Activated CD8-positive, alpha-beta memory T cell treated with anti-CD3 and anti-CD28 coated beads, Interleukin-2, amount 10 ng/mL, durations not matched to agents 7 days and 5 days (primary cell): ENCODE results near the gene ZBTB20. TPM values are rescaled to one million over a fixed set of nuclear protein-coding genes. Genes with fewer than 3 reads are reported as not detected.

Source experiments
- ATAC-seq: fragments of 150-1000 bp; cut with Tn5 transposase; one replicate; pipeline ENCODE4 v1.10.0; 2021; ENCODE audit warnings: moderate library complexity
- CTCF ChIA-PET: fragments of 350-600 bp; sonication (Branson Sonifier 250); formaldehyde crosslinking; loops from one replicate; lab custom pipeline; 2021; ENCODE audit warnings: antibody characterized with exemption; lab: Charles Lee
- DNase-seq: peaks from one replicate; pipeline ENCODE4 v3.0.0-alpha.2; 2020
- H3K27ac Mint-ChIP-seq: one replicate; pipeline ENCODE4 v1.8.0; 2021; ENCODE audit warnings: mild to moderate bottlenecking, mixed read lengths
- H3K27me3 Mint-ChIP-seq: one replicate; pipeline ENCODE4 v1.8.0; 2021; ENCODE audit warnings: mixed read lengths
- H3K36me3 Mint-ChIP-seq: one replicate; pipeline ENCODE4 v1.8.0; 2021; ENCODE audit warnings: mild to moderate bottlenecking, mixed read lengths
- H3K4me1 Mint-ChIP-seq: one replicate; pipeline ENCODE4 v1.8.0; 2021; ENCODE audit warnings: mixed read lengths
- H3K4me3 Mint-ChIP-seq: one replicate; pipeline ENCODE4 v1.8.0; 2021; ENCODE audit warnings: mild to moderate bottlenecking, moderate library complexity, mixed read lengths
- H3K9me3 Mint-ChIP-seq: one replicate; pipeline ENCODE4 v1.8.0; 2022; ENCODE audit warnings: low read depth, mixed read lengths
- total RNA-seq, 2 experiments: library from RNA; stranded (reverse); gene quantifications; one replicate each; pipeline ENCODE4 v1.2.3, GENCODE V29; 2021

Gene ZBTB20
- total RNA-seq, 2 experiments from 2014 or later: 5.6 to 10.2 TPM

DNA sequence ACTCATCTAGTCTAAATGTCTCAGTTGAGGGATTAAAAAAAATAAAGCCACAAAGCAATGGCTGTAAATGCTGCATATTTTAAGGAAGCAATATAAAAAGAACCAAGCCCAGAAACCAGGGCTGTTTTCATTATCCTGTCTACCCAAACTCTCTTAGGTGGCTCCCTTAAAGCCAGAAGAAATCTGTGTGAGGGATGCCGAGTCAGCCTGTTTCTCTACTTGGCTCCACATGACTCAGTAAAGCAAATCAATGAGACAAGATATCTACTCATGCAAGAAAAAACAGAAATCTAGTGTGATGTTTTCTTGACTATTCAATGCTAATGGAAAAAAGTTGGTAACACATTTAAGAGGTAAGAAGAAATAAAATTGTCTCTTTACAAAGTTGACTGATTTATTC is 296.2 kb downstream of the ZBTB20 start:
- DNase-seq (no peak), ATAC-seq (no peak)
- Mint-ChIP-seq H3K36me3 (no peaks in the 10 kb centered on the region), H3K27me3 (no peaks in the 10 kb centered on the region), H3K27ac (no peak overlapping the region), H3K4me3 (no peak overlapping the region), H3K9me3 (no peaks in the 10 kb centered on the region), H3K4me1 (peaks cover 4% of the 10 kb centered on the region)
- CTCF ChIA-PET: no interaction called here

DNA sequence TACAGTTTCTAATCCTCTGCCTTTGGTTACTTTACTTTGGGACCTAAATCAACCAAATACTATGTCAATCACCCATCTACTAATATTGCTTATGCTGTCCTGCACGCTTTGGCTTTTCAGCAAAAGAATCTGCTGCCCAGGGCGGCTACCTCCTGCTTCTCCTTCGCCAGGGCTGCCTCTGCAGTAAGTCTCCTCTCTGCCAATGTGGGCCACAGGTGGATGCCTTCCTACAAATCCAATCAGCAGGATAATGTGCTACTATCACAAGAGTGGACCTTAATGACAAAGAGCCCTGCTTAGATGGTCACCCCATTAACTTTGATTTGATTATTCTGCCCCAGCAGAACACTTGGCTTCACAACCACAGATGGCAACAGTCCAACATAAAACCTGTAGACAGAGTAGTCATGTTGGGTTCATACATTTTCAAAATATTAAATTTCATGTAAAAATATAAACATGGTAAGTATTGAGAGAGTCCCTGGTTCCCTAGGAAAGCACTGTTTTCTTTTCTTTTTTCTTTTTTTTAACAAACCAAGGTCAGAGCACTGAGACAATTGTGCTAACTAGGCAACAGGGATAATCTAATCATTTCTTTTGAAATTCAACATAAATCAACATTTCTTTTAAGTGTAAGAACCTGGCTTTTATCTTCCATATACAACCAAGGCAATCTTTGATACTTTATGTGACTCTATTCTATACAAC is 298.3 kb downstream of the ZBTB20 start:
- Mint-ChIP-seq H3K36me3 (no peaks in the 10 kb centered on the region), H3K27ac (no peak overlapping the region), H3K4me1 (no peaks in the 10 kb centered on the region), H3K9me3 (no peaks in the 10 kb centered on the region), H3K4me3 (no peak overlapping the region), H3K27me3 (no peaks in the 10 kb centered on the region)
- DNase-seq: no peak
- no peak for ATAC-seq
- CTCF ChIA-PET: no interaction called here

GRCh38 chr3:114848082-114848481 is 299.0 kb downstream of the ZBTB20 start:
- no peak for ATAC-seq
- DNase-seq: no peak
- H3K9me3 Mint-ChIP-seq: no peaks in the 10 kb centered on the region
- no peaks in the 10 kb centered on the region for H3K4me1 Mint-ChIP-seq
- H3K36me3 Mint-ChIP-seq: no peaks in the 10 kb centered on the region
- no peak overlapping the region for H3K27ac Mint-ChIP-seq
- H3K27me3 Mint-ChIP-seq: no peaks in the 10 kb centered on the region
- CTCF ChIA-PET: no interaction called here
- H3K4me3 Mint-ChIP-seq: no peak overlapping the region

GRCh38 chr3:114847564-114847963 is 299.5 kb downstream of the ZBTB20 start:
- no peak overlapping the region for H3K27ac Mint-ChIP-seq
- H3K4me3 Mint-ChIP-seq: no peak overlapping the region
- H3K9me3 Mint-ChIP-seq: no peaks in the 10 kb centered on the region
- CTCF ChIA-PET: no interaction called here
- no peaks in the 10 kb centered on the region for H3K27me3 Mint-ChIP-seq
- no peaks in the 10 kb centered on the region for H3K36me3 Mint-ChIP-seq
- DNase-seq: no peak
- no peak for ATAC-seq
- no peaks in the 10 kb centered on the region for H3K4me1 Mint-ChIP-seq

DNA sequence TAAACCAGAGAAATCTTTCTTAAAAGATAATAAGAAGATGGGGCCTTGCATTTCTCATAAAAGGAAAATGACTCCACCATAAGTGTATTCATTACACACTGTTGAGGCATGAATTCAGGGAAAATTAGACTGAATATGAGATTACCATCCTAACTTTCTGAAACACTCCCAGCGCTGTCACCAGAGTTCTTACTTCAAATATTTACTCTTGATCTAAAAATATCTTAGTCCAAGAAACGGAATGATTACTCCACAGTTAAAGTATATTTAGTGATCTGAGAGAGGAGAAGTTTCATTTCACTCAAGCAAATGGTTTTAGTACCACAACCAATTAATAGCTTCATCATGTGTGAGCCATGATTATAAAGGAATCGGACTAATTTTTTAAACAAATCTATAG is 300.3 kb downstream of the ZBTB20 start:
- H3K36me3 Mint-ChIP-seq: no peaks in the 10 kb centered on the region
- H3K9me3 Mint-ChIP-seq: no peaks in the 10 kb centered on the region
- H3K27me3 Mint-ChIP-seq: no peaks in the 10 kb centered on the region
- no peak overlapping the region for H3K27ac Mint-ChIP-seq
- no peak for ATAC-seq
- CTCF ChIA-PET: no interaction called here
- H3K4me1 Mint-ChIP-seq: no peaks in the 10 kb centered on the region
- no peak for DNase-seq
- no peak overlapping the region for H3K4me3 Mint-ChIP-seq

DNA sequence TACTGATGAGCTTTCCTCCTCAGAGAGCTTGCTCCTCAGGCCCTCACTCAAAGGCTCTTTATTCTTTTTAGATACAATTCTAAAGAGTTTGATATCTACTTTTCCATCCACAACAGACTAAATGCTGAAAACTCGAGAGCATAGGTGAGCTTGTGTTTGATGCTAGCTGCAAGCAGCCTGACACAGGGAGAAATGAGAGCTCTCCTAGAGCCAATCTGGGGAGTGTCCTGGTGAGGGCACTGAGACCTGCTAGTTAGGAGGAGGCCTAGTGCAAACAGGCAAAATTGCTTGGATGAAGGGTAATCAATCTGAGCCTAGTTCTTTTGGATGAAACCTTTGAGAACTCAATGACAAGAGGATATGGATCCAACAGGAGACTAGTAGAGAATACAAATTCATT is 300.8 kb downstream of the ZBTB20 start:
- CTCF ChIA-PET: no interaction called here
- no peak overlapping the region for H3K27ac Mint-ChIP-seq
- H3K4me3 Mint-ChIP-seq: no peak overlapping the region

DNA sequence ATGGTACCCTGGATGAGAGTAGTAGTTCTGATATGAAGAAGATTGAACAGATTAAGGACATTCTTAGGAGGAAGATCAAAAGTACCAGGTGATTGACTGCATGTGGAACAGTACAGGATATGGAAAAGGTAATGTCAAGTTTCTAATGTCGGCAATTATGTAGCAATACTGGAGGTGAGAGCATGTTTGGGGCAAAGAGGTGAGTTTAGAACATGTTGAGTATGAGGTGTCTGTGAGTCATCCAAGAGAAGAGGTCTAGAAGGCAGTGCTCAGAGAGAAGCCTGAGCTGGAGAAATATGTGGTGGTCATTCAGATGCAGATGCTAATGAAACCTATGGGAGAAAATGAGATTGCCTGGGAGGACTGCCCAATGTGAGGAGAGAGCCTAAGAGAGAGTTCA is 305.6 kb downstream of the ZBTB20 start:
- H3K27me3 Mint-ChIP-seq: no peaks in the 10 kb centered on the region
- no peak overlapping the region for H3K27ac Mint-ChIP-seq
- no peak overlapping the region for H3K4me3 Mint-ChIP-seq
- H3K9me3 Mint-ChIP-seq: no peaks in the 10 kb centered on the region
- DNase-seq (no peak), ATAC-seq (no peak)
- no peaks in the 10 kb centered on the region for H3K36me3 Mint-ChIP-seq
- H3K4me1 Mint-ChIP-seq: no peaks in the 10 kb centered on the region
- CTCF ChIA-PET: interaction anchor here (1.4 kb wide), 1 partner anchor 14 kb away, joined by 3 read pairs; no protein-coding TSS in a partner anchor

More for the DNA sequence above, 300.8 kb downstream of the ZBTB20 start:
- DNase-seq (no peak), ATAC-seq (no peak)
- Mint-ChIP-seq H3K4me1 (no peaks in the 10 kb centered on the region), H3K36me3 (no peaks in the 10 kb centered on the region), H3K27me3 (no peaks in the 10 kb centered on the region), H3K9me3 (no peaks in the 10 kb centered on the region)

- Mint-ChIP-seq H3K36me3 (no peaks in the 10 kb centered on the region), H3K4me3 (no peak overlapping the region), H3K4me1 (no peaks in the 10 kb centered on the region), H3K9me3 (no peaks in the 10 kb centered on the region), H3K27ac (no peak overlapping the region), H3K27me3 (no peaks in the 10 kb centered on the region)
- DNase-seq: no peak
- CTCF ChIA-PET: no interaction called here
- no peak for ATAC-seq
These were observed 307.6 kb downstream of the ZBTB20 start for GRCh38 chr3:114839476-114839875.

- no peaks in the 10 kb centered on the region for H3K4me1 Mint-ChIP-seq
- no peaks in the 10 kb centered on the region for H3K36me3 Mint-ChIP-seq
These were observed 309.1 kb downstream of the ZBTB20 start for GRCh38 chr3:114838025-114838424.

GRCh38 chr3:114834175-114834940 is 312.7 kb downstream of the ZBTB20 start:
- Mint-ChIP-seq H3K27me3 (no peaks in the 10 kb centered on the region), H3K4me3 (no peak overlapping the region), H3K4me1 (no peaks in the 10 kb centered on the region), H3K9me3 (no peaks in the 10 kb centered on the region), H3K27ac (no peak overlapping the region), H3K36me3 (no peaks in the 10 kb centered on the region)
- DNase-seq: no peak
- no peak for ATAC-seq
- CTCF ChIA-PET: interaction anchor here (0.7 kb wide), 1 partner anchor 908 kb away, joined by 3 read pairs; no protein-coding TSS in a partner anchor

More at GRCh38 chr3:114838025-114838424, 309.1 kb downstream of the ZBTB20 start:
- H3K27ac Mint-ChIP-seq: no peak overlapping the region
- CTCF ChIA-PET: no interaction called here
- no peak overlapping the region for H3K4me3 Mint-ChIP-seq
- ATAC-seq: no peak
- H3K27me3 Mint-ChIP-seq: no peaks in the 10 kb centered on the region
- no peak for DNase-seq
- H3K9me3 Mint-ChIP-seq: no peaks in the 10 kb centered on the region

DNA sequence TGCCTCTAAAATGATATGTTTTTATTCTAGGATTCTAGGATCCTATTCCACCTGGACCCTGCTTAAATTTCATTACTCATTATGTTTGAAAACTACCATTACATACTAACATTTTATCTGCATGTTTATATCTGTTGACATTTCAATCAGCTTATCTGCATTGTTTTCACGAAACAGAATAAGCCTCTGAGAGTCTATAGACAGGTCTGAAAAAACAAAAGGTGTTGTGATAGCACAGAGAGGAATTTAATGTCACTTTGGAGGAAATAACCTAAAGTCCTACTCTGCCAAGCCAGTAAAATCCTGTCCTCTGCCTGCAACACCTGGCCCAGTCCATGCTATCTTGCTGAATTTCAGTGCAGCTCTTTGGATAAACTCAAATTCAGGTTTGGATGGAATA is 315.2 kb downstream of the ZBTB20 start:
- no peak overlapping the region for H3K4me3 Mint-ChIP-seq
- no peaks in the 10 kb centered on the region for H3K27me3 Mint-ChIP-seq
- CTCF ChIA-PET: interaction anchor here (1.1 kb wide), 1 partner anchor 36 kb away, joined by 3 read pairs; no protein-coding TSS in a partner anchor
- no peaks in the 10 kb centered on the region for H3K36me3 Mint-ChIP-seq
- H3K27ac Mint-ChIP-seq: no peak overlapping the region
- peaks cover 2% of the 10 kb centered on the region for H3K4me1 Mint-ChIP-seq
- no peak for DNase-seq
- no peaks in the 10 kb centered on the region for H3K9me3 Mint-ChIP-seq
- ATAC-seq: no peak

GRCh38 chr3:114830652-114831051 is 316.4 kb downstream of the ZBTB20 start:
- Mint-ChIP-seq H3K4me1 (peaks cover 2% of the 10 kb centered on the region), H3K36me3 (no peaks in the 10 kb centered on the region), H3K27me3 (no peaks in the 10 kb centered on the region), H3K27ac (no peak overlapping the region), H3K9me3 (no peaks in the 10 kb centered on the region), H3K4me3 (no peak overlapping the region)
- no peak for DNase-seq
- no peak for ATAC-seq
- CTCF ChIA-PET: no interaction called here

DNA sequence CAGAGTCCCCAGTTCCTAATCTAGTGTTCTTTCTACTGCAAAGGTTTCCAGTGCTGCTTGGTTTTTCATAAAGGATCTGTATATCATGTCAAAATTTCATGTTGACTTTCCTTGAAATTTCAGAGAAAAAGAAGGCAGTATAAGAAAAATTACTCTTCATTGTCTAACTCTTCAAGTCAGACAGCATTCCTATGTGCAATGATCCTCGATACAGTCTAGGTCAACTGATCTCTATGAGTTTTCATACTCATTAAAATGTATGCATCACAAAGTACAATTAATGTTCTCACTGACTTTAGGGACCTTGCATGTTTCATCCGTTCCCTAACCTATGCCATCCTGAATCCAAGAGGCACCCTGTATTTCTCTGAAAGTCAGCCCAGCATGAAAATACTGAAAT is 317.3 kb downstream of the ZBTB20 start:
- Mint-ChIP-seq H3K9me3 (no peaks in the 10 kb centered on the region), H3K27ac (no peak overlapping the region), H3K27me3 (no peaks in the 10 kb centered on the region), H3K4me3 (no peak overlapping the region), H3K4me1 (peaks cover 2% of the 10 kb centered on the region), H3K36me3 (no peaks in the 10 kb centered on the region)
- CTCF ChIA-PET: no interaction called here
- DNase-seq (no peak), ATAC-seq (no peak)

GRCh38 chr3:114827495-114827894 is 319.6 kb downstream of the ZBTB20 start:
- Mint-ChIP-seq H3K27me3 (no peaks in the 10 kb centered on the region), H3K4me1 (peaks cover 2% of the 10 kb centered on the region), H3K9me3 (no peaks in the 10 kb centered on the region), H3K4me3 (no peak overlapping the region), H3K27ac (no peak overlapping the region), H3K36me3 (no peaks in the 10 kb centered on the region)
- CTCF ChIA-PET: interaction anchor here (0.6 to 1.4 kb wide), 3 partner anchors 14 to 266 kb away, joined by 3 read pairs; no protein-coding TSS in a partner anchor
- ATAC-seq (peak; percentile 68), DNase-seq (no peak)
